Transverse colon (tissue), 4 donors: ENCODE results near the gene TM4SF5. TPM values are rescaled to one million over a fixed set of nuclear protein-coding genes. Genes with fewer than 3 reads are reported as not detected.

Source experiments
- DNase-seq: peaks from one replicate; pipeline ENCODE4 v3.0.0-alpha.2; 2019
- H3K27ac ChIP-seq, 4 donors: fragments of 200-600 bp; sonication (generic); 2 replicates each; pipeline ENCODE4 v1.5.1; 2016 to 2018; ENCODE audit warnings: inconsistent platforms in 4 of 4
- H3K27me3 ChIP-seq: fragments of 200-600 bp; sonication (generic); 2 replicates; pipeline ENCODE4 v1.5.1; 2017; ENCODE audit warnings: inconsistent platforms
- H3K36me3 ChIP-seq, 4 donors: fragments of 200-600 bp; sonication (generic); 2 replicates each; pipeline ENCODE4 v1.5.1; 2017 to 2019; ENCODE audit warnings: inconsistent platforms in 4 of 4
- H3K4me1 ChIP-seq, 4 donors: fragments of 200-600 bp; sonication (generic); 2 replicates each; pipeline ENCODE4 v1.5.1; 2017 to 2020; ENCODE audit warnings: inconsistent platforms in 4 of 4
- H3K4me3 ChIP-seq, 4 donors: fragments of 200-600 bp; sonication (generic); 1 replicate in 1 of 4; 2 replicates in 3 of 4; pipeline versions ENCODE4 v1.5.1 to v1.6.1; 2017 to 2019; ENCODE audit warnings: inconsistent platforms in 4 of 4
- H3K9me3 ChIP-seq, 2 donors: fragments of 200-600 bp; sonication (generic); 2 replicates each; pipeline ENCODE4 v1.5.1; 2017 to 2019; ENCODE audit warnings: inconsistent platforms in 2 of 2
- EP300 ChIP-seq: sonication (generic); formaldehyde crosslinking; IDR thresholded peaks from one replicate; pipeline ENCODE4 v1.6.1; 2017; ENCODE audit warnings: antibody characterized with exemption, low read depth
- POLR2A ChIP-seq: fragments of 450-650 bp; IDR thresholded peaks from one replicate; pipeline ENCODE4 v1.6.1; 2016; ENCODE audit warnings: antibody characterized with exemption, mild to moderate bottlenecking, moderate library complexity
- POLR2AphosphoS5 ChIP-seq, 3 donors: sonication (generic); formaldehyde crosslinking; IDR thresholded peaks; one replicate each; pipeline ENCODE4 v1.6.1; 2016; ENCODE audit warnings: antibody characterized with exemption in 3 of 3
- whole genome bisulfite sequencing, 2 donors: methylation state at CpG; one replicate each; pipeline ENCODE4 v1.1.5; 2018; ENCODE audit warnings: low coverage in 1 of 2; 5-methylcytosine and 5-hydroxymethylcytosine counted together
- in situ Hi-C, 4 donors: fragments of 200-750 bp; cut with MboI; loops; one replicate each; pipeline versions ENCODE4 v1.15.0 to v1.15.1; 2017; ENCODE audit warnings: low sequenced_read_pairs in 3 of 4, low pct_ligation_motif_present in 1 of 4, low pct_unique_long_range_greater_than_20kb in 1 of 4
- intact Hi-C: fragments of 100-400 bp; cut with DNase I; formaldehyde crosslinking; loops from one replicate; pipeline ENCODE4 v1.15.1; 2023; ENCODE audit warnings: low total_unique reads
- total RNA-seq, 4 donors: library from RNA; depleted of rRNA; stranded (reverse); fragments of >200 nt; gene quantifications; one replicate each; pipeline ENCODE4 v1.1.0, GENCODE V29; 2016
- TF ChIP-seq, protein P1 (sequence below), 5 experiments: fragments of 200-600 bp in 3 of 5; fragments of 450-650 bp in 2 of 5; sonication (generic) in 3 of 5; IDR thresholded peaks; 1 replicate in 2 of 5; 2 replicates in 3 of 5; pipeline ENCODE4 v1.5.1; 2016 to 2017; ENCODE audit warnings: antibody characterized with exemption in 5 of 5, inconsistent platforms in 3 of 5, mild to moderate bottlenecking in 2 of 5, moderate library complexity in 1 of 5

Gene TM4SF5
- total RNA-seq, 4 donors from 2014 or later = 5.2 to 42.6 (median 26.1) TPM

GRCh38 chr17:4812690-4813089 lies 41.0 kb downstream of the TM4SF5 start:
- DNase-seq = no peak
- peaks cover 6 to 9% (median 7%) of the 10 kb centered on the region in 4 donors for H3K4me1 ChIP-seq
- no peak overlapping the region for H3K27ac ChIP-seq
- WGBS, 2 donors = 78 to 81% methylated on average over 4 to 7 of the region's 7 CpGs
- H3K36me3 ChIP-seq = no peaks in the 10 kb centered on the region
- TF ChIP-seq POLR2AphosphoS5 (IDR thresholded peaks at IDR 0.05) (no peak), EP300 (no peak), POLR2A (no peak)
- TF ChIP-seq, protein P1, sequence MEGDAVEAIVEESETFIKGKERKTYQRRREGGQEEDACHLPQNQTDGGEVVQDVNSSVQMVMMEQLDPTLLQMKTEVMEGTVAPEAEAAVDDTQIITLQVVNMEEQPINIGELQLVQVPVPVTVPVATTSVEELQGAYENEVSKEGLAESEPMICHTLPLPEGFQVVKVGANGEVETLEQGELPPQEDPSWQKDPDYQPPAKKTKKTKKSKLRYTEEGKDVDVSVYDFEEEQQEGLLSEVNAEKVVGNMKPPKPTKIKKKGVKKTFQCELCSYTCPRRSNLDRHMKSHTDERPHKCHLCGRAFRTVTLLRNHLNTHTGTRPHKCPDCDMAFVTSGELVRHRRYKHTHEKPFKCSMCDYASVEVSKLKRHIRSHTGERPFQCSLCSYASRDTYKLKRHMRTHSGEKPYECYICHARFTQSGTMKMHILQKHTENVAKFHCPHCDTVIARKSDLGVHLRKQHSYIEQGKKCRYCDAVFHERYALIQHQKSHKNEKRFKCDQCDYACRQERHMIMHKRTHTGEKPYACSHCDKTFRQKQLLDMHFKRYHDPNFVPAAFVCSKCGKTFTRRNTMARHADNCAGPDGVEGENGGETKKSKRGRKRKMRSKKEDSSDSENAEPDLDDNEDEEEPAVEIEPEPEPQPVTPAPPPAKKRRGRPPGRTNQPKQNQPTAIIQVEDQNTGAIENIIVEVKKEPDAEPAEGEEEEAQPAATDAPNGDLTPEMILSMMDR (IDR thresholded peaks at IDR 0.05) = no peak
- H3K4me3 ChIP-seq = no peak overlapping the region
- in situ Hi-C loops = no loop called here
- H3K27me3 ChIP-seq = no peaks in the 10 kb centered on the region
- H3K9me3 ChIP-seq = no peaks in the 10 kb centered on the region
- intact Hi-C loops = no loop called here

DNA sequence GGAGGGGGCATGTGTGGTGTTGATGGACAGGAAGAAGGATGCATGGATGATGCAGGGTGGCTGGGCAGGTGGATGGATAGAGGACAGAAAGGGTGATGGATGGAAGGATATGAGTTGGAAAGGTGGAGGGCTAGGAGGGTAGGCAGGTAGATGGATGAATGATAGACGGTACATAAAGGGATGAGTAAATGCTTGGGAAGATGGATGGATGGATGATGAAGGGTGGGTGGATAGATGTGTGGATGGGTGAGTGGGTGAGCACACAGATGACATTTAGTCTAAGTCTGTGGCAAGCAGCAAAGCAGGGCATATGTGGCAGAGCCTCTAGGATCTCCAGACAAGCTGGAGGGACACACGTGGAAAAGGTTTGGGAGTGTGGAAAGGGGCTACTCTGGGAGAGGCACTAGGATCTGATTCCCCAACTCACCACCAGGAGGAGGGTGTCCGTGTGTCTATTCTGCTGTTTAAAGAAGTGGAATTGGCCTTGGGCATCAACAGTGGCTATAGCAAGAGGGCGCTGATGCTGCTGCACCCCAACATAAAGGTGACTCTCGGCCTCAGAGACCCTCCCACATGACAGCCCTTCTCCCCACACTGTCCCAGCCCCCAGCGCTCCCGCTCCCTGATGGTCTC lies 43.5 kb downstream of the TM4SF5 start:
- no peaks in the 10 kb centered on the region for H3K9me3 ChIP-seq
- in situ Hi-C loops (no loop called here), intact Hi-C loops (no loop called here)

GRCh38 chr17:4816826-4817225 lies 45.1 kb downstream of the TM4SF5 start:
- Histone ChIP-seq H3K27me3 (no peaks in the 10 kb centered on the region), H3K4me3 (no peak overlapping the region), H3K9me3 (no peaks in the 10 kb centered on the region), H3K4me1 (no peaks in the 10 kb centered on the region), H3K27ac (no peak overlapping the region), H3K36me3 (no peaks in the 10 kb centered on the region)
- 88% methylated on average over 13 of the region's 13 CpGs; no CpG with 5 or more reads in 1 of the 2 donors for WGBS, 2 donors
- TF ChIP-seq, protein P1 (IDR thresholded peaks at IDR 0.05) = no peak
- TF ChIP-seq EP300 (no peak), POLR2A (no peak), POLR2AphosphoS5 (IDR thresholded peaks at IDR 0.05) (no peak)
- intact Hi-C loops = no loop called here
- no peak for DNase-seq
- in situ Hi-C loops = no loop called here

More for the DNA sequence above, 43.5 kb downstream of the TM4SF5 start:
- Histone ChIP-seq H3K27ac (no peak overlapping the region), H3K36me3 (no peaks in the 10 kb centered on the region), H3K27me3 (no peaks in the 10 kb centered on the region), H3K4me1 (no peaks in the 10 kb centered on the region), H3K4me3 (no peak overlapping the region)
- WGBS, 2 donors = 78 to 79% methylated on average over 2 to 7 of the region's 7 CpGs
- TF ChIP-seq POLR2AphosphoS5 (IDR thresholded peaks at IDR 0.05) = no peak
- TF ChIP-seq, protein P1 (IDR thresholded peaks at IDR 0.05) = peak in 4 of 5 experiments; percentile 7 to 30 (median 25)
- TF ChIP-seq EP300 = no peak
- TF ChIP-seq POLR2A = no peak
- DNase-seq = no peak

GRCh38 chr17:4818276-4818675 lies 46.6 kb downstream of the TM4SF5 start:
- 78 to 90% methylated on average over 4 to 12 of the region's 12 CpGs for WGBS, 2 donors
- Histone ChIP-seq H3K27ac (no peak overlapping the region), H3K4me3 (no peak overlapping the region), H3K9me3 (no peaks in the 10 kb centered on the region), H3K4me1 (no peaks in the 10 kb centered on the region), H3K36me3 (no peaks in the 10 kb centered on the region), H3K27me3 (no peaks in the 10 kb centered on the region)
- TF ChIP-seq POLR2AphosphoS5 (IDR thresholded peaks at IDR 0.05) = no peak
- TF ChIP-seq EP300 = no peak
- TF ChIP-seq, protein P1 (IDR thresholded peaks at IDR 0.05) = no peak
- no peak for TF ChIP-seq POLR2A
- DNase-seq = no peak
- intact Hi-C loops (no loop called here), in situ Hi-C loops (no loop called here)
